Natural killer cell (primary cell): ENCODE measurements around the gene LIN52. TPM values are rescaled to one million over a fixed set of nuclear protein-coding genes. Genes with fewer than 3 reads are reported as not detected.

Experiments used
- ATAC-seq, 3 donors: fragments of 150-1000 bp in 2 of 3; fragments of 200-7000 bp in 1 of 3; cut with Tn5 transposase; 1 replicate in 1 of 3; 2 replicates in 2 of 3; pipeline ENCODE4 v1.10.0; 2021; ENCODE audit warnings: mild to moderate bottlenecking in 2 of 3, moderate library complexity in 2 of 3
- DNase-seq, 2 donors: peaks; one replicate each; pipeline versions ENCODE4 v3.0.0 to v3.0.0-alpha.2; 2013 to 2021; ENCODE audit warnings: mixed read lengths in 1 of 2
- H3K27ac ChIP-seq: one replicate; pipeline ENCODE4 v1.5.1; 2013; ENCODE audit warnings: mild to moderate bottlenecking, low read length
- H3K27me3 ChIP-seq: one replicate; pipeline ENCODE4 v1.6.1; 2013; ENCODE audit warnings: low read length; ENCODE audit not compliant: control insufficient read depth, insufficient read depth
- H3K36me3 ChIP-seq: one replicate; pipeline ENCODE4 v1.6.1; 2013; ENCODE audit warnings: low read length; ENCODE audit not compliant: control insufficient read depth, insufficient read depth
- H3K4me1 ChIP-seq: one replicate; pipeline ENCODE4 v1.6.1; 2013; ENCODE audit warnings: low read length; ENCODE audit not compliant: control insufficient read depth, insufficient read depth
- H3K4me3 ChIP-seq: one replicate; pipeline ENCODE4 v1.5.1; 2013; ENCODE audit warnings: low read length
- H3K9me3 ChIP-seq: one replicate; pipeline ENCODE4 v1.6.1; 2013; ENCODE audit warnings: low read length; ENCODE audit not compliant: control insufficient read depth, insufficient read depth
- H3K27ac Mint-ChIP-seq, 2 donors: one replicate each; pipeline ENCODE4 v1.8.0; 2022; ENCODE audit warnings: mild to moderate bottlenecking in 2 of 2, mixed read lengths in 2 of 2, moderate library complexity in 1 of 2
- H3K27me3 Mint-ChIP-seq, 2 donors: one replicate each; pipeline ENCODE4 v1.8.0; 2022; ENCODE audit warnings: low read depth in 2 of 2, mixed read lengths in 2 of 2
- H3K36me3 Mint-ChIP-seq: one replicate; pipeline ENCODE4 v1.8.0; 2022; ENCODE audit warnings: mixed read lengths
- H3K4me1 Mint-ChIP-seq, 2 donors: one replicate each; pipeline ENCODE4 v1.8.0; 2022; ENCODE audit warnings: mixed read lengths in 2 of 2
- H3K4me3 Mint-ChIP-seq: one replicate; pipeline ENCODE4 v1.8.0; 2022; ENCODE audit warnings: mild to moderate bottlenecking, moderate library complexity, mixed read lengths
- H3K9me3 Mint-ChIP-seq, 2 donors: one replicate each; pipeline ENCODE4 v1.8.0; 2022; ENCODE audit warnings: mixed read lengths in 2 of 2
- CTCF ChIP-seq: fragments of 200-600 bp; IDR thresholded peaks from one replicate; pipeline ENCODE4 v1.8.0; 2022; ENCODE audit warnings: antibody characterized with exemption
- WGBS: methylation state at CpG from one replicate; pipeline ENCODE4 v1.1.7; 2013; ENCODE audit warnings: missing lambda C conversion rate; ENCODE audit not compliant: insufficient coverage; 5-methylcytosine and 5-hydroxymethylcytosine counted together
- intact Hi-C: fragments of 100-400 bp; cut with micrococcal nuclease; formaldehyde crosslinking; loops from one replicate; pipeline ENCODE4 v1.14.2; 2022
- total RNA-seq, 4 donors: library from RNA; stranded (reverse); fragments of 120-200 nt in 1 of 4; gene quantifications; one replicate each; pipeline versions ENCODE4 v1.2.3 to v1.2.4, GENCODE V29; 2013 to 2022

Gene LIN52
- total RNA-seq, 3 donors from 2014 or later (not counting 1 experiment from before 2014, with no cell fraction given), result 10.6 to 15.0 (median 12.8) TPM

- no peak for TF ChIP-seq CTCF
- no peak for ATAC-seq
- Histone ChIP-seq H3K27ac (no peak overlapping the region), H3K4me1 (no peaks in the 10 kb centered on the region), H3K4me3 (no peak overlapping the region), H3K36me3 (peaks cover 39% of the 10 kb centered on the region), H3K27me3 (no peaks in the 10 kb centered on the region), H3K9me3 (no peaks in the 10 kb centered on the region)
- peaks cover 21% of the 10 kb centered on the region for H3K36me3 Mint-ChIP-seq
- H3K9me3 Mint-ChIP-seq, result no peaks in the 10 kb centered on the region
- H3K27me3 Mint-ChIP-seq, result no peaks in the 10 kb centered on the region
- DNase-seq, result no peak
- intact Hi-C loops, result no loop called here
- no peaks in the 10 kb centered on the region for H3K4me1 Mint-ChIP-seq
- 96% methylated on average over 2 of the region's 2 CpGs for WGBS
- no peak overlapping the region for H3K27ac Mint-ChIP-seq
- no peak overlapping the region for H3K4me3 Mint-ChIP-seq
These were observed 22.0 kb upstream of the LIN52 start for GRCh38 chr14:74062809-74063150.

GRCh38 chr14:74064426-74064825 is 20.3 kb upstream of the LIN52 start:
- Histone ChIP-seq H3K27ac (no peak overlapping the region), H3K4me1 (no peaks in the 10 kb centered on the region), H3K27me3 (no peaks in the 10 kb centered on the region), H3K9me3 (no peaks in the 10 kb centered on the region), H3K36me3 (peaks cover 34% of the 10 kb centered on the region), H3K4me3 (no peak overlapping the region)
- Mint-ChIP-seq H3K4me1 (no peaks in the 10 kb centered on the region), H3K4me3 (no peak overlapping the region), H3K27me3 (no peaks in the 10 kb centered on the region), H3K9me3 (no peaks in the 10 kb centered on the region), H3K36me3 (peaks cover 21% of the 10 kb centered on the region), H3K27ac (no peak overlapping the region)
- intact Hi-C loops, result no loop called here
- TF ChIP-seq CTCF, result no peak
- ATAC-seq, result no peak
- DNase-seq, result no peak

GRCh38 chr14:74064883-74065282 is 19.9 kb upstream of the LIN52 start:
- no peak overlapping the region for H3K4me3 ChIP-seq
- ATAC-seq (no peak), DNase-seq (no peak)
- peaks cover 20% of the 10 kb centered on the region for H3K36me3 Mint-ChIP-seq
- intact Hi-C loops, result no loop called here
- H3K4me1 ChIP-seq, result no peaks in the 10 kb centered on the region
- no peak overlapping the region for H3K27ac ChIP-seq
- H3K9me3 Mint-ChIP-seq, result no peaks in the 10 kb centered on the region
- H3K27me3 Mint-ChIP-seq, result no peaks in the 10 kb centered on the region
- no peaks in the 10 kb centered on the region for H3K4me1 Mint-ChIP-seq
- H3K36me3 ChIP-seq, result peaks cover 31% of the 10 kb centered on the region
- H3K27ac Mint-ChIP-seq, result no peak overlapping the region
- no peaks in the 10 kb centered on the region for H3K27me3 ChIP-seq
- H3K4me3 Mint-ChIP-seq, result no peak overlapping the region
- 100% methylated on average over 1 of the region's 3 CpGs for WGBS
- no peaks in the 10 kb centered on the region for H3K9me3 ChIP-seq
- no peak for TF ChIP-seq CTCF

GRCh38 chr14:74065746-74066575 is 18.8 kb upstream of the LIN52 start:
- no peaks in the 10 kb centered on the region for H3K9me3 ChIP-seq
- TF ChIP-seq CTCF, result no peak
- WGBS, result 100% methylated on average over 1 of the region's 3 CpGs
- no peaks in the 10 kb centered on the region for H3K4me1 Mint-ChIP-seq
- no peak for DNase-seq
- intact Hi-C loops, result no loop called here
- H3K27ac Mint-ChIP-seq, result no peak overlapping the region
- H3K4me3 ChIP-seq, result no peak overlapping the region
- H3K27ac ChIP-seq, result no peak overlapping the region
- H3K36me3 Mint-ChIP-seq, result peaks cover 12% of the 10 kb centered on the region
- H3K4me1 ChIP-seq, result no peaks in the 10 kb centered on the region
- no peak for ATAC-seq
- no peaks in the 10 kb centered on the region for H3K27me3 ChIP-seq
- no peak overlapping the region for H3K4me3 Mint-ChIP-seq
- peaks cover 28% of the 10 kb centered on the region for H3K36me3 ChIP-seq
- no peaks in the 10 kb centered on the region for H3K9me3 Mint-ChIP-seq
- H3K27me3 Mint-ChIP-seq, result no peaks in the 10 kb centered on the region
